ENCODE measurements around the gene SIK3. TPM values are rescaled to one million over a fixed set of nuclear protein-coding genes. Genes with fewer than 3 reads are reported as not detected.

The SIK3 gene
- total RNA-seq, 1 donor from 2014 or later = 19.5 TPM

- Mint-ChIP-seq H3K36me3 (ENCODE audit: low read depth) (no peaks in the 10 kb centered on the region), H3K9me3 (ENCODE audit: low read depth) (no peaks in the 10 kb centered on the region), H3K27me3 (ENCODE audit: low read depth) (no peaks in the 10 kb centered on the region), H3K4me3 (ENCODE audit: unreplicated experiment) (no peak overlapping the region), H3K27ac (ENCODE audit: unreplicated experiment) (no peak overlapping the region), H3K4me1 (ENCODE audit: low read depth) (no peaks in the 10 kb centered on the region)
- TF ChIP-seq CTCF (IDR thresholded peaks at IDR 0.05) = no peak
- no peak for DNase-seq (ENCODE audit: low spot score)
Observed at GRCh38 chr11:116821050-116821918, 276.9 kb downstream of the SIK3 start.

GRCh38 chr11:116819049-116819448 is 279.2 kb downstream of the SIK3 start:
- H3K4me1 Mint-ChIP-seq (ENCODE audit: low read depth) = no peaks in the 10 kb centered on the region
- H3K4me3 Mint-ChIP-seq (ENCODE audit: unreplicated experiment) = no peak overlapping the region
- no peaks in the 10 kb centered on the region for H3K36me3 Mint-ChIP-seq (ENCODE audit: low read depth)
- H3K9me3 Mint-ChIP-seq (ENCODE audit: low read depth) = no peaks in the 10 kb centered on the region
- TF ChIP-seq CTCF (IDR thresholded peaks at IDR 0.05) = no peak
- no peaks in the 10 kb centered on the region for H3K27me3 Mint-ChIP-seq (ENCODE audit: low read depth)
- no peak overlapping the region for H3K27ac Mint-ChIP-seq (ENCODE audit: unreplicated experiment)
- DNase-seq (ENCODE audit: low spot score) = no peak

GRCh38 chr11:116814502-116814901 is 283.7 kb downstream of the SIK3 start:
- no peak for DNase-seq (ENCODE audit: low spot score)
- no peaks in the 10 kb centered on the region for H3K27me3 Mint-ChIP-seq (ENCODE audit: low read depth)
- H3K36me3 Mint-ChIP-seq (ENCODE audit: low read depth) = no peaks in the 10 kb centered on the region
- H3K4me1 Mint-ChIP-seq (ENCODE audit: low read depth) = no peaks in the 10 kb centered on the region
- no peak for TF ChIP-seq CTCF (IDR thresholded peaks at IDR 0.05)
- H3K4me3 Mint-ChIP-seq (ENCODE audit: unreplicated experiment) = no peak overlapping the region
- H3K27ac Mint-ChIP-seq (ENCODE audit: unreplicated experiment) = no peak overlapping the region
- peaks cover 3% of the 10 kb centered on the region for H3K9me3 Mint-ChIP-seq (ENCODE audit: low read depth)

GRCh38 chr11:116813781-116814471 is 284.3 kb downstream of the SIK3 start:
- no peak for DNase-seq (ENCODE audit: low spot score)
- Mint-ChIP-seq H3K36me3 (ENCODE audit: low read depth) (no peaks in the 10 kb centered on the region), H3K4me1 (ENCODE audit: low read depth) (no peaks in the 10 kb centered on the region), H3K27me3 (ENCODE audit: low read depth) (no peaks in the 10 kb centered on the region), H3K4me3 (ENCODE audit: unreplicated experiment) (no peak overlapping the region), H3K27ac (ENCODE audit: unreplicated experiment) (no peak overlapping the region), H3K9me3 (ENCODE audit: low read depth) (peaks cover 3% of the 10 kb centered on the region)
- TF ChIP-seq CTCF (IDR thresholded peaks at IDR 0.05) = no peak

GRCh38 chr11:116813170-116813569 is 285.1 kb downstream of the SIK3 start:
- no peak overlapping the region for H3K27ac Mint-ChIP-seq (ENCODE audit: unreplicated experiment)
- no peak overlapping the region for H3K4me3 Mint-ChIP-seq (ENCODE audit: unreplicated experiment)
- no peak for DNase-seq (ENCODE audit: low spot score)
- H3K27me3 Mint-ChIP-seq (ENCODE audit: low read depth) = no peaks in the 10 kb centered on the region
- H3K4me1 Mint-ChIP-seq (ENCODE audit: low read depth) = no peaks in the 10 kb centered on the region
- H3K36me3 Mint-ChIP-seq (ENCODE audit: low read depth) = no peaks in the 10 kb centered on the region
- H3K9me3 Mint-ChIP-seq (ENCODE audit: low read depth) = peaks cover 3% of the 10 kb centered on the region
- TF ChIP-seq CTCF (IDR thresholded peaks at IDR 0.05) = no peak

Measured in chondrocyte (in vitro differentiated cells).